ENCODE measurements around the gene P4HB.

- TF ChIP-seq POLR2A (IDR thresholded peaks at IDR 0.05; ENCODE audit: low read length) (no peak), GATA1 (IDR thresholded peaks at IDR 0.05; ENCODE audit: low read depth, low read length) (no peak)
These were observed 65.8 kb downstream of the P4HB start for GRCh38 chr17:81794509-81794908.
